GM19240 (cell line): ENCODE data around the gene NTM.

Experiments used
- DNase-seq: peaks from one replicate; pipeline ENCODE4 v3.0.0; 2011; ENCODE audit warnings: low spot score; ENCODE audit not compliant: insufficient read length

NTM gene

GRCh38 chr11:131857246-131857645, 486.8 kb downstream of the NTM start:
- no peak for DNase-seq

DNA sequence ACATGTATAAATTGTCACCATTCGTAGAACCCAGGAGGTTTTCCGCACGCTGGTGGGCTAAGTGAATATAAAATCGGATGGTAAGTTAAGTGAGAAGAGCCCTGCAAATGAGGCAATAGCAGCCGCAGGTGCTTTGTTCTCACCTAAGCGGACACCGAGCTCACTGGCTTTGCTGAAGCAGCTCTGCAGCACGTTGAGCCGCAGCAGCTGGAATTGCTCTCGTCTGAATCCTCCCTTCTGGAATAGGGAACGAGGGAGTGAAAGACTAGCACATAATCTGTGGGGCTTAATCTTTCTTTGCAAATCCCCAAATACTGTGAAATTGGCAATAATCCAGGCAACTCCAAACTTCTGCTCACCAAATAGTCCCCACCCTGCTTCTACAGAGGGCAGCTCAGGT, 488.1 kb downstream of the NTM start:
- DNase-seq, result no peak

GRCh38 chr11:131859538-131860210, 489.3 kb downstream of the NTM start:
- DNase-seq, result no peak

GRCh38 chr11:131864228-131864627, 493.8 kb downstream of the NTM start:
- DNase-seq, result no peak

DNA sequence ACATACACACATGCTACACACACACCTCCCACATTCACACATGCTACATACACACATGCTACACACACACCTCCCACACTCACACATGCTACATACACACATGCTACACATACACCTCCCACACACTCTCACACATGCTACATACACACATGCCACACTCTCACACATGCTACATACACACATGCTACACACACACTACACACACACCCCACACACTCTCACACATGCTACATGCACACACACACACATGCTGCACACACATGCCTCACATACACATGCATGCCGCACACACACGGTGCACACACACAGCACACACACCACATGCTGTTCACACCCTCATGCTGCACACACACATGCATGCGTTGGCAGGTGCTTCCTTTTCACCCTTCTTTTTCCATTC, 495.4 kb downstream of the NTM start:
- DNase-seq, result no peak

- DNase-seq, result no peak
Observed at GRCh38 chr11:131866535-131867400, 496.4 kb downstream of the NTM start.

DNA sequence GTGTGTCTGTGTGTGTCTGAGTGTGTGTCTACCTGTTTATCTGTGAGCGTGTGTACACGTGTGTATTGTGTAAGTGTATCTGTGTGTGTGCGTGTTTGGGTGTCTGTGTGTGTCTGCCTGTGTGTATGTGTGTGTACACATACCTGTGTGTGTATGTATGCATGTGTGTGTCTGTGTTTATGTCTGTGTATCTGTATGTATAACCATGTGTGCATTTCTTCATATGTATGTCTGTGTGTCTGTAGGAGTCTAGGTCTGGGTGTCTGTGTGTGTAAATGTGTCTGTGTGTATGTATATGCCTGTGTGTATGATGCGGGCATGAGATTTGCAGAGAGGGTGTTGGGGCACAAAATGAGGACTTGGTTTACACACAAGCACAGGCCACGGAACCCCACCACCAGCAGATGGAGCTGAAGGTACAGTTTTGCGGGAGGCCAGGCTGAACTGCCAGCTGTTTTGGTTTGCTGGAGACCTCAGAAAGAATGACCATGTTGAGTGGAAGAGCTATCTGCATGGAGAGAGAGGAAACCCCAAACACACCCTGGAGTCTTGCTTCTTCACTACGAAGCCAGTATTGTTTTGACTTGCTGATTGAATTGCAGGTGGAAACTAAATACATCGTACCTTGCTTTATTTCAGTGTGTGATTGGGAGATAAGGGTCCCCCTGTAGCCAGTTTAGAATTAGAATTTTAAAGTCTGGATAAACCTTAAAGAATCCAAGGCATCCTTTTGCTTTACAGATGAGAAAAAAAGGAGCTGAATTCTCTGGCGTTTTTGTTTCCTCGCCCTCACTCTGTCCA, 497.2 kb downstream of the NTM start:
- peak; percentile 30 for DNase-seq

DNA sequence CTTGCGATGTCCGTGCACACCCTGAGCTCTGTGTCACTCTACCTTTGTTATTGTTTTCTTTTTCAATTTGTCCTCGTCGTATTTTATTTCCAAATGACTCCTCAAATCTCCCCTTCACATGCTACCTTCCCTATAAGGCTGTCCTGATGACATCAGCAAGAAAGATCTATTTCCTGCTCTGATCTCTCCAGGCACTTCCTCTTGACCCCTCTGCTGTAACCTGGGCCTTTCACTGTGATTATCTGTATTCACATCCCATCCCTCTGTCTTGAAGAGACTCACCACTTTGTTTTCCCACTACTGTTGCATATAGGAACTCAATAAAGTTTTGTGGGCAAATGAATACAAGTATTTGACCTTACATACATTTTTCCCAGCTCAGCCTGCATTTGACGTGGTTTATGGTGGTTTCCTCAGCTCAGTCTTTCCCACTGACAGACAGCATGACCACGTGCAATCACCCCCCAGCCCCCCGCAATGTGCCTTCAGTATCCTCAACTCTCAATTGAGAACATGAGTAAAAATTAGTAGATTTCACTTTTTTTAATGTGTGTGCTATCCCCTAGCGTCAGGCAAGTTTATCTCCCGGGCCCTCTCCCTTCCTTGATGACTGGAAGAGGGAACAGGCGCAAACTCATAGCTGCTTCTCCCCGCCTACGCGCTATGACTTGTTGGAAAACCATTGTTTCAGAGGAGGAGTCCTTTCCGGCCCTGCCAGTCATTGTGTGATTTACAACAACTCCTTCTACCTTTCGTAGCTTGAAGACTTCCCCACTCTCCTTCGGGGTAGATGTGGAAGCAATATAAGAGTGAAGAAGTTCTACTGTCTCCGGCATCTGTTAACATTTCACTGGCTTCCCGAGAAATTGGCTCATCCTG, 498.5 kb downstream of the NTM start:
- no peak for DNase-seq

- DNase-seq, result no peak
Observed at GRCh38 chr11:131870305-131870704, 499.9 kb downstream of the NTM start.

GRCh38 chr11:131871006-131871405, 500.6 kb downstream of the NTM start:
- no peak for DNase-seq

DNA sequence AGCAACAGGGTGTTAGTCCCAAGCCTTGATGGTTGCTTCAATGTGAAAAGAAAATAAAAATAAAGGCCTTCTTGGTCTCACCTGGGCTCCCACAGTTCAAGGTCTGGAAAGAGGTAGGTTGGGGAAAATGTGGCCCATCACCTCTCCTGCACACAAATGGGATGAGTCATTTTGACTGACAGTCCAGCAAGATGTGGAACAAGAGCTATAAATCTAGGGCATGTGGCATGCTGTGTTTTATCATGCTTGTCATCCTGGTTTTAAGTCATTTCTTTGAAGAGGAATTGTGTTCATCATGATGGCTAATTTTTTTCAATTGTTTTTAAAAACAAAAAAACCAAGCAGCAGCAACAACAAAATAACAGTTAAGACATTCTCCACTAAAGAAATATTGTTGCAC, 503.7 kb downstream of the NTM start:
- DNase-seq, result no peak

- DNase-seq, result no peak
Observed at GRCh38 chr11:131875611-131876010, 505.2 kb downstream of the NTM start.

DNA sequence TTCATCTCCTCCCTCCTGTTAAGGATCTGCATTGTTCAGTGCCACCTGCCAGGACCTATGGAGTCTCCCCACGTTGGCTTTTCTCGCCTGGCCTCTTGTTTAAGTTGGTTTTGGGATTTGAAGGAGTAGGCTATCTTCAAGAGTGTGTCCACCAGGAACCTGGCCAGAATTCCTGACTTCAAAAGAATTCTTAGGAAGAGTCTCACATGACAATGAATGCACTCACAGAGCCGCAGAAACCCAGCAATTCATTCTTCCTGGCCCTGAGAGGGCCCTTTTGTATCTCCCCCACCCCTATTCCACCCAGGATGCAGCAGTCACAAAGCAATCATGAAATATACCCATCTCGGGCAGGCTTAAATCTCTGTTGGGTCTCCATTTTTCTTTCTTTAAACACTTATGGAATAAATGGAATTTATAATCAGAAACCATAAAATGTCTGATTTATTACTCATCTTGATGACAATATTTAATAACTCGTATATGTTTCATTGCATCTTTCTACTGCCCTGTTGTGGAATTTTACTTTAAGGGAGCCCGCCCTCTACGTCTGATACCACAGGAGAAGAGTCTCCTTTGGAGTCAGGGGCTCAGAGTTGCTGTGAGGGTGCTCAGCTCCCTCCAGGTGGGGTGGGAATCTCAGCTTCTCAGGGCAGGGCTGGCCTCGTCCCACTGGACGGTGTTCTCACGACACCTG, 507.0 kb downstream of the NTM start:
- no peak for DNase-seq

GRCh38 chr11:131880316-131880715, 509.9 kb downstream of the NTM start:
- no peak for DNase-seq

DNA sequence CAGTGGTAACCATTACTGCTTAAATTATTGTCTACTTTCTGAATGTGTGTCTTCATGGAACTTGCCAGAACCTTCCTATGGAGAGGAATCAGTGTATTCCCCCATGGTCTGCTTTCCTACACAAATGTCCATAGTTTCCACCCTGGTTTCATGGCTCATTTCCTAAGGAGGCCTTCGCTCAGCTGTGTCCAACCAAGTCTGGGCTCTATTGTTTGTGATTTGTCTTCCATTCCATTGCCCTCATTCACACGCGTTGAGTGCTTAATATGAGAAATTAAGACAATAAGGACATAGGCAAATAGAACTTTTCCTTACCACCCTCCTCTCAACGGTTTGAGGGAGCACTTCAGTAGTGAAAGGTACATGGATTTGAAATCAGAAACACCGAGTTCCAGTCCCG, 510.6 kb downstream of the NTM start:
- DNase-seq, result no peak

GRCh38 chr11:131883332-131883731, 512.9 kb downstream of the NTM start:
- no peak for DNase-seq

- no peak for DNase-seq
Observed at GRCh38 chr11:131884461-131885073, 514.2 kb downstream of the NTM start.

- no peak for DNase-seq
Observed at GRCh38 chr11:131885431-131885830, 515.0 kb downstream of the NTM start.

- DNase-seq, result no peak
Observed at GRCh38 chr11:131886201-131886600, 515.8 kb downstream of the NTM start.

DNA sequence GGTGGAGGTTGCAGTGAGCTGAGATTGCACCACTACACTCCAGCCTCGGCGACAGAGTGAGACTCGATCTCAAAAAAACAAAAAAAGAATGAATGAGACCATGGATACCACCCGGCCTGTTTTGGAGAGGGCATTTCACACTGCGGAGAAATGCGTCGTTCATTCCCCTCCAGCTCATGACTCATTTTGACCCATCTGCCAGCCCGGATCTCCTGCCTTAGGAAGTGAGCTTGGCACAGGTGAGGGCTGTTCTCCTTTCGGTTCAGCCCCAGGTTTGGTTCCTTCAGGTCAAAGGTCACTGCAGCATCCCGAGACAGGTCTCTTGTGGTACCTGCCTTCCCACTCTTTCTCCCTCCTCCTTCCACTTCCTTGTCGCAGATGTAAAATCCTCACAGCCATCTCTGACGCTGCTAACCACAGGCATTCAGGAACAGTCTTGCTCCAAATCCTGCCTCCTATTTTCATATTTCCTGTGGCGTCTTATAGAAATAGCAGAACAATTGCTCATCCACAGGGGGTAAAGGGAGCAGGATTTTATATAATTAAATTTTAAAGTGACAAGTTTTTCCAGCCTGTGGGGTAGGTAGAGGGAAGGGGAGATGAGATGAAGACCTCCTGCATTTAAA, 517.9 kb downstream of the NTM start:
- DNase-seq, result no peak
